VCaP (cell line): Measurements from ENCODE around the gene TWNK.

Source experiments
- H3K27ac ChIP-seq: fragments of 450-650 bp; 2 replicates; pipeline ENCODE4 v1.5.1; 2017
- CTCF ChIP-seq: fragments of 450-650 bp; conservative IDR thresholded peaks from 2 replicates; pipeline ENCODE4 v1.5.1; 2017; ENCODE audit warnings: mild to moderate bottlenecking, moderate library complexity

The TWNK gene

GRCh38 chr10:100998183-100998990 is 11.0 kb downstream of the TWNK start:
- H3K27ac ChIP-seq, result peak overlapping the region; percentile 94
- no peak for TF ChIP-seq CTCF

DNA sequence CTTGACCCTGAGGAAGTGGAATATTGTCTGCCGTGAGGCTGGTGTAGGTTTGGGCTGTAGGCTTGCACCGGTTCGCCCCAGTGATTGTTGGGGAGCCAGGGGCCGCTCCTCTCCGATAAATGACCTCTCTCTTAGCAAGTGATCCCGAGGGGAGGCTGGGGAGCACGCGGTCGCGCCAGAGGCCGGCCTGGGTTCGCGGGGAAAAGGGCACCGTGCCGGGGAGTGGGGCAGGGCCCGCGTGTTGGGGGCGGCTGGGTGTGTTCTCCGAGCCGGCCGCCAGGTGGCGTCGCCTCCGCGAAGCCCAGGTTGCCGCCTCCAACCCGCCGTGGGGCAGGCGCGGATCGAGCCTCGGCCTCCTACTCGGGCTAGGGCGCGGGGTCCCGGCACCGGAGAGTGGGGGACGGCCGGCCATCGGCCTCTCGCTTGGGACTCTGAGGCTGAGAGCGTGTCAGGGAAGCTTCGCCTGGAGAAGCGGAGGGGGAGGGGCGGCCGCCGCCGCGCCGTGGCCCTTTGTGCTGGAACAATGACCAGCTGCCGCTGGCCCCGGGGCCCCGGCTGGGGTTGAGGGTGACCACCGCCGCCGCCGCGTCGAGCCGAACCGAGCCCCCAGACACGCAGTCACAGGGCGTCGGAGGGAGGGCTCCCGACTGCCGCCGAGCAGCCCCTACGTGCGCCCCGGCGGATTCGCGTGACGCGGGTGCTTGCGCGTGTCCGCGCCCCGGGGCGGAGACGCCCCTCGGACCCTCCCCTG is 11.8 kb downstream of the TWNK start:
- TF ChIP-seq CTCF, result peak; percentile 94
- peak overlapping the region; percentile 94 for H3K27ac ChIP-seq

DNA sequence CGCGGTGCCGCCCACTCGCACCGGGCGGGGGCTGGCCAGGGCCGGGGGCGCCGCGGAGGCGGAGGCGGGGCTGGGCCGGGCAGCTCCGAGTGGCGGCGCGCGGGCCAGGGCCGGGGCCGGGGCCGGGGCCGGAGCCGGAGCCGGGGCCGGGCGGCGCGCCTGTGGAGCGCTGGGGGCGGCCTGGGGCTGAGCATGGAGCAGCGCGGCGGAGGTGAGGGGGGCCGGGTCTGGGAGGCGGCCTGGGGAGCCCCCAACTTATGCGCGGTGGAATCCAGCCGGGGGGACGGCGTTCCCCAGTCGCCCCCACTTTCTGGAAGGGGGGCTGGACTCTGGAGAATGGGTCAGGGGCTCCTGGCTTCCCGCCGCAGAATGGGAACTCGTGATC is 12.4 kb downstream of the TWNK start, which contains the start of gene LZTS2:
TSS of gene LZTS2 (plus strand) at position 67 of the 385 bp plus-strand sequence. CDS start 2,731 bp downstream, outside the sequence.
- H3K27ac ChIP-seq, result peak within 1 kb of the TSS; percentile 94
- TF ChIP-seq CTCF, result no peak

DNA sequence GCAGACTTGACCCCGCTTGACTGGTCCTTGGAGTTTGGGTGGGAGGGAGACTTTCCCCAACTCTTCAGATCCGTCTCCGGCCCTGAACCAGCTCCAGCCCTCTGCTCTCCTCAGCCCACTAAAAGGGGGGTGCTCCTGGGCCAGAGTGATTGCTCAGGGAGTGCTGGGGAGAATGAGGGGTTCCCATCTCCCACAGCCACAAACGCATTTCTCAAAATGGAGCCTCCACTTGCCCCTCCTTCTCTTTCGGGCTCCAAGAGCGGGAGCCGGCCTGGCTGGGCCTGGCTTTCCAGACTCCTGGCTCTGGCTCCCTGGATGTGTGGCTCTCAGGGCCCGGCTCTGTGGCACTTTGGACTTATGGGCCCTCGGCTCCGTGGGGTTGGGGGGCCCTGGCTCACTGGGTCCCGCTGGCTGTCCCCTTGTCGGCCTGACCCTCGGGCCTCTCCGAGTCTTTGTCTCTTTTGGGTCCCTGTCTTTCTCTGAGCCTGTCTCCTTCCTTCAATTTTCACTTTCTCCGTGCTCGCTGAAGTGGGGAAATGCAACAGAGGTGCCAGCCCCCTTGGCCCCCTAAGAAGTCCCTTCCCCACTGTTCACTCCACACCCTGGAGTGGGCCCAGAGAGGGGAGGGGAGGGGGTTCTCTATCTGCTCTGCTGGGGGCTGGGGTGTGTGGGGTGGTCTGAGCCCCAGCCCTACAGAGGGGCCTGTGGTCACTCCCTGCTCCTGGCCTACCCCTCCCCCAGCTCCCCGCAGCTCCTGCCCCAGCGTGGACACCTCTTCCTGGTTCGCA is 13.0 kb downstream of the TWNK start:
- no peak for TF ChIP-seq CTCF
- peak overlapping the region; percentile 94 for H3K27ac ChIP-seq

- H3K27ac ChIP-seq, result peak overlapping the region; percentile 94
- no peak for TF ChIP-seq CTCF
Observed at GRCh38 chr10:101000915-101001658, 13.7 kb downstream of the TWNK start.

- peak overlapping the region; percentile 94; the same call in 1 of the 2 replicates for H3K27ac ChIP-seq
- TF ChIP-seq CTCF, result no peak
Observed at GRCh38 chr10:101001659-101002035, 14.3 kb downstream of the TWNK start.
